HG03558 (cell line): ENCODE data around the gene TMEM97.
"Not testable (repeated sequence)": the region's sequence is repeated elsewhere in the genome, so short reads cannot be mapped to it uniquely, and the experiment has no call there.

ENCODE experiments used
- ATAC-seq: cut with Tn5 transposase; IDR thresholded peaks from one replicate; pipeline ENCODE4 v1.9.1; 2021; ENCODE audit warnings: moderate number of reproducible peaks; ENCODE audit not compliant: unreplicated experiment; ENCODE audit errors: extremely low read depth

Gene TMEM97

GRCh38 chr17:28318759-28319597, at the start of gene TMEM97:
TMEM97 (plus strand) TSS chr17:28319200; CDS start chr17:28319240, 40 bp downstream.
- peak; percentile 92 for ATAC-seq

DNA sequence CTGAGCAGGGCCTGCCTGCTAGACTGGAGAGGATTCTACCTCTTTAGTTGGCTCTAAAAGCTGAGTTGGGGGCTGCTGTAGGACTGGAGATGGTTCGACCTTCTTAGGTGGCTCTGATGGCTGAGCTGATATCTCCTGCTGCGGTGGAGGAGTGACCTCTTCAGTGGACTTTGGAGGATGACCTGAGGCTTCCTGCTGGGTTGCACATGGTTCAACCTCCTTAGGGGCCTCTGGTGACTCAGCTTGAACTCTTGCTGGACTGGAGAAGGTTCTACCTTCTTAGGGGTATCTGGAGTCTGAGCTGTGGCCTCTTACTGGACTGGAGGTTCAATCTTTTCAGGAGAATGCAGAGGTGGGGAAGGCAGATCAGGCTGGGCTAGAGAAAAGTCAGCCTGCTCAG, 48.9 kb upstream of the TMEM97 start:
- no peak for ATAC-seq

- no peak for ATAC-seq
Observed at GRCh38 chr17:28270926-28271325, 48.1 kb upstream of the TMEM97 start.

DNA sequence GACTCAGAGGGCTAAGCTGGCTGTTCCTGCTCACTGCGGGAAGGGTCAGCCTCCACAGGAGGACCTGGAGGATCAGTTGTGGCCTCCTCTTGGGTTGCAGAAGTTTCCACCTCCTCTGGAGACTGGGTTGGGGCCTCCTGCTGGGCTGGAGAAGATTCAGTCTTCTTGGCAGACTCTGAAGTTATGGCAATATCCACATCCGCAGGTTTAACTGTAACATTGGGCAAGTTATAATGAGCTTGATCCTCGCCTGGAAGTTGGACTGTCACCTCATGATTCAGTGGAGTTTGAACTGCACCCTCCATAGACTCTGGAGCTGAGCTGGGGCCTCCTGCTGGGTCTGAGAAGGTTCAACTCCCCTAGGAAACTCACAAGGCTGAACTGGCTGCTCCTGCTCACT, 47.6 kb upstream of the TMEM97 start:
- no peak for ATAC-seq

GRCh38 chr17:28272166-28272565, 46.8 kb upstream of the TMEM97 start:
- no peak for ATAC-seq

GRCh38 chr17:28273341-28273740, 45.7 kb upstream of the TMEM97 start:
- ATAC-seq, result not testable (repeated sequence)

DNA sequence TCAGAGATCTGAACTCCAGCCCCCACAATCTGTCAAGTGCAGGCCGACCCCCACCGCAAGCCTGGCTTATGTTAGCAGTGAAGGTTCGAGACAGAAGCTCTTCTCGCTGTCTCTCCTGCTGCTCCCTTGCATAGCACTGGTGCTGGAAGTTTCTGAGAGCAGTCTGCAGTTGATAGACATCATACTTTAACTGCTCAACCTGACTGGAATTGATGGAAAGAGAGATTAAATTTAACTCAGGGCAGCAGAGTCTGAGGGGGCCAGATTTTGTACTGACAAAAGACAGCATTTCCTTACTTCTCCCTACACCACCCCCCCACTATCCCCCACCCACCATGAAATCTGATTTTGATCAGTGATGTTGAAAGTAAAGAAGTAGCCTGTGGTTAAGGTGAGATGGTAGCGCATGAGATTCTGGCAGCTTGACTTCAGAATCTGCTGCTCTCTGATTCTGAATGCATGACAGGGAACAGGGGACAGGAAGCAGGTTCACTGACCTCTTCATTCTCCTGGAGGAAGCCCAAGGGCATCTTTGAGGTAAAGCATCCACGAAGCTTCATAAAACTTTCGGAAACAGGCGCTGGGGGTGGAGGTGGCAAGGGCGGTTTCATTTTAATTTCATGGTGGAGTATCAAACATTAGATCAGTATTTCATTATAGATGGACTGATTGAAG, 44.3 kb upstream of the TMEM97 start:
- ATAC-seq, result no peak

DNA sequence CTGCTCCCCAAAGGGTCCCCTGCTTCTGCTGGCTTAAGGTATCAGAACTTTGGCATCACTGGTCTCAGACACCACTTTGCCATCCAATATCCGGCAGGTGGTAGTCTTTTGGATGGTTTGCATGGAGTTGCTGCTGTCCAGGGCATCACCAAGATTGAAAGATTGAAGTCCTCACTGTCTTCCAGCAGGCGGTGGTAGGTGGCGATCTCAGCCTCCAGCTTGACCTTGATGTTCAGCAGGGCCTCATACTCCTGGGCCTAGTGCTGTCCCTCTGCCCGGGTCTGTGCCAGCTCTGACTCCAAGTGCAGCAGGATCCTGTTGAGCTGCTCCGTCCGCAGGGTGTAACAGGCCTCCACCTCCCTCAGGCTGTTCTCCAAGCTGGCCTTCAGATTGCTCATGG, 43.0 kb upstream of the TMEM97 start:
- no peak for ATAC-seq

DNA sequence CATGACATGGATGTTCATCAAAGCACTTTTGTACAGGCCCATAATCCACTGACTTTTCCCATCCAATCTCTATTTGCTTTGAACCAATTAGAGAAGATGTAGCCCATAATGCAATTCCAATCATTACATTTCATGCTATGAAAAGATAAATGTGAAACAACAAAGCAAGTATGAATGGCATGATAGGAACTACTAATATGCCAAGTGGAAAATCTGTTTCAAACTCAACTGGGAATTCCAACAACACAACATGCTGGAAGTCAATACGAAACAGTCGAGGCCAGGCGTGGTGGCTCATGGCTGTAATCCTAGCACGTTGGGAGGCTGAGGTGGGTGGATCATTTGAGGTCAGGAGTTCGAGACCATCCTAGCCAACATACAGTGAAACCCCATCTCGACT, 39.6 kb upstream of the TMEM97 start:
- no peak for ATAC-seq

DNA sequence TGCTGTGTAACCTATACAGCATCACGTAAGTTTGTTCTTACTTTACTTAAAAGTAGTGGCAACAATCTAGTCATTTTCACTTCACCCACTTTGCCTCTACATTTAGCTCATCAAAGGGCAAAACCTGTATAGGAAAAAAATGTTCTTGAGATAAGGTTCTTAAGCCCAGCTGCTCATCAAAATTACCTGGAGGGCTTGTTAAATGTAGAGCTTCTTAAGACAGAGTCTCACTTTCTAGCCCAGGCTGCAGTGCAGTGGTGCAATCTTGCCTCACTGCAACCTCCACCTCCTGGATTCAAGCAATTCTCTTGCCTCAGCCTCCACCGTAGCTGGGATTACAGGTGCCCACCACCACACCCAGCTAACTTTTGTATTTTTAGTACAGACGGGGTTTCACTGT, 38.2 kb upstream of the TMEM97 start:
- ATAC-seq, result no peak

DNA sequence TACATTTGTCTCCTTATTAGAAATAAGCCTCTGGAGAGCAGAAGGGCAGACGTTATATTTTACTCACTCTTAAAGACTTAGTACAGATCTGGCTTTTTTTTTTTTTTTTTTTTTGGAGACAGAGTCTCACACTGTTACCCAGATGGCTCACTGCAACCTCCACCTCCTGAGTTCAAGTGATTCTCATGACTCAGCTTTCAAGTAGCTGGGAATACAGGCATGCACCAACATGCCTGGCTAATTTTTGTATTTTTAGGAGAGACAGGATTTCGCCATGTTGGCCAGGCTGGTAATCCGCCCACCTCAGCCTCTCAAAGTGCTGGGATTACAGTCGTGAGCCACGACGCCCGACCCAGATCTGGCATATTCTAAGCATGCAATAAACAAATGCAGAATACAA, 36.4 kb upstream of the TMEM97 start:
- ATAC-seq, result no peak

- no peak for ATAC-seq
Observed at GRCh38 chr17:28285965-28286364, 33.0 kb upstream of the TMEM97 start.

DNA sequence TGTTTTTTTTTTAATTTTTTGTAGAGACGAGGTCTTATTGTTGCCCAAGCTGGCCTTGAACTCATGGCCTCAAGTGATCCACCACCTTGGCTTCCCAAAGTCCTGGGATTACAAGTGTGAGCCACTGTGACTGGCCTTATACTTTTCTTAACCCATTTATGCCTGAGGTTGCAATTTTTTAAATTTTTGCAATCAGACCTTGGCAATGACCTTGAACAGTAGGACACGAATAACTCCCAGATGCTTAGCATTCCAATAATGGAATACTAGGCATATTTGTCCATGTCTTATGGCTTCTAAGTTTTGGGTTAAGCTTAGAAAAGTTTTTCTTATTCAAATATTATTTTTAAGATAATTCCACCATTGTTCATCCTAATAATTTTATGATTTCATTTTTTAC, 28.3 kb upstream of the TMEM97 start:
- no peak for ATAC-seq

GRCh38 chr17:28291780-28292330, 27.1 kb upstream of the TMEM97 start:
- ATAC-seq, result no peak

- not testable (repeated sequence) for ATAC-seq
Observed at GRCh38 chr17:28292878-28293277, 26.1 kb upstream of the TMEM97 start.

DNA sequence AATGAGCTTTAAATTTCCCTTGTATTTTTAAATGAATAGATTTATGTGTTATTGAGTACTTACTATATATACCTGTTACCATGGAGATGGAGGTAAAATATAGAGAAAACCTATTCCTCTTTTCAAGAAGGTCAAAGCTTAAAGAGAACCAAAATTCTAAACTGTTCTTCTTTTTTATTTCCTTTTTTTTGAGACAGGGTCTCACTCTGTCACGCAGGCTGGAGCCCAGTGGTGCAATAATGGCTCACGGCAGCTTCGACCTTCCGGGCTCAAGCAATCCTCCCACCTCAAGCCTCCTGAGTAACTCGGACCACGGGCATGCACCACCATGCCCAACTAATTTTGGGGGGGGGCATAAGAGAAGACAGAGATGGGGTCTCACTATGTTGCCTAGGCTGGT, 25.0 kb upstream of the TMEM97 start:
- no peak for ATAC-seq

DNA sequence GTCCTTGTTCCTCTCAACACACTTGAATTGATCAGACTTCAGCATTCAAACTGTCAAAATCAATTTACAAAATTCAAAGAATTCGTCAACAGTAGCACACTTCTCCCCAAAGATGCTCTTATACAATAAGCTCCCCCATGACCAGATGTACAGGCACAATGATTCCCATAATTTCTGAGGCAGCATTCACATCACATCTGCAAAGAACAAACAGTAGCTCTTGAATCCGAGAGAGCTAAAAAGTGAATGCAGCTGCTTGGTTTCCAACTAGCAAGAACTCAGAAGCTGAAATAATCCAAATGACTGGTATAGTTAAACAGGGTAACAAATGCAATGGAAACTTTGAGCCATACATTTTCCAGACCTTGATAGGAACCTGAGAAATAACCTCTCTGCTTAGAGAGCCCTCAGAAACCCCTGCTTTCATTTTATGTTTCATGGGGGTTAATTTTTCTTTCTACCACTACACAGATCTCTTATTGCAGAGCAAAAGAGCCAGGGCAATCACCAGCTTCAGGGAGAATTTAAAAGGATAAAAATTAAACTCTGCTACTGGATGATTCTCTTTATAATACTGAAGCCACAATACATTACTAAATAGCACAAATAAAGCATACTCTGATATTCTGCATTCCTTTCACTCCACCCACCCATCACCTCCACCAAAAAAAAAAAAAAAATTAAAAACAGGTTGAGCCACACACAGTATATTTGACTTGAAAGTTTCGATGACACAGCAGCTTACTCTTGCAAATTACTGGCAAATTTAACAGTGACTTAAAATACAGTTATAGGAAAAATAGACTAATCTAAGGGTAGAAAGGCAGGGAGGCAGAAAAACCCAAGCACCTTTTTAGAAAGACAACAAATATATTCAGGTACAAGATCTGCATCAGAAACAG, 23.1 kb upstream of the TMEM97 start:
- ATAC-seq, result no peak

DNA sequence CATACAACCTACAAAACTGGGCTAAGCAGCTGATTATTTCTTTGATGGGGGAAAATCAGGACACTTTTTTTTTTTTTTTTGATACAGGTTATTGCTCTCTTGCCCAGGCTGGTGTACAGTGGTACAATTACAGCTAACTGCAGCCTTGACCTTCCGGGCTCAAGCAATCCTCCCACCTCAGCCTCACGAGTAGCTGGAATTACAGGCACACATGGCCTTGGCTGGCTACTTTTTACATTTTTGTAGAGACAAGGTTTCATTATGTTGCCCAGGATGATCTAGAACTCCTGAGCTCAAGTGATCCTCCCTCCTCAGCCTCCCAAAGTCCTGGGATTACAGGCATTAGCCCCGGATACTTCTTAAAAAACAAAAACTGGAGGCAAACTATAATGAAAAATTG, 20.6 kb upstream of the TMEM97 start:
- ATAC-seq, result no peak

GRCh38 chr17:28306954-28307401, 12.0 kb upstream of the TMEM97 start:
- ATAC-seq, result no peak

GRCh38 chr17:28313841-28314240, 5.2 kb upstream of the TMEM97 start:
- ATAC-seq, result no peak
